Endothelial cell of umbilical vein (primary cell): ENCODE data around the gene SLC12A8. TPM values are rescaled to one million over a fixed set of nuclear protein-coding genes. Genes with fewer than 3 reads are reported as not detected.

Experiments used
- BruUV-seq: library from RNA; stranded (reverse); fragments of 400-500 nt; replicated peaks from 2 replicates; lab custom pipeline; 2021; lab: Mats Ljungman, UMichigan
- CTCF ChIA-PET: fragments of 300-600, 350-600 bp; sonication (Branson Sonifier 250); formaldehyde crosslinking; loops from one replicate; lab custom pipeline; 2021; ENCODE audit warnings: antibody characterized with exemption, inconsistent platforms; lab: Charles Lee
- POLR2A ChIA-PET: fragments of 300-600, 350-600 bp; sonication (Branson Sonifier 250); formaldehyde crosslinking; loops from one replicate; lab custom pipeline; 2021; ENCODE audit warnings: antibody characterized with exemption, inconsistent platforms; lab: Charles Lee
- DNase-seq: peaks from one replicate; pipeline ENCODE4 v3.0.0-alpha.2; 2011; ENCODE audit warnings: low read depth, low spot score
- FAIRE-seq: peaks from 2 replicates; lab custom pipeline; 2011; peaks lifted over from hg19 to GRCh38; lab: Jason Lieb, UNC
- H2AFZ ChIP-seq: 2 replicates; pipeline ENCODE4 v1.6.0; 2012; ENCODE audit warnings: low read depth, low read length, control low read depth, inconsistent platforms
- H3K27ac ChIP-seq: 2 replicates; pipeline ENCODE4 v1.5.1; 2011; ENCODE audit warnings: low read depth, mild to moderate bottlenecking, control low read depth, low read length, moderate library complexity; ENCODE audit not compliant: insufficient read depth
- H3K27me3 ChIP-seq, 2 experiments: 2 replicates each; pipeline versions ENCODE4 v1.6.0 to v1.6.1; 2011; ENCODE audit warnings: low read length in 2 of 2, mixed read lengths in 1 of 2; ENCODE audit not compliant: control insufficient read depth in 2 of 2, insufficient read depth in 2 of 2
- H3K36me3 ChIP-seq, 2 experiments: 2 replicates in 1 of 2; 3 replicates in 1 of 2; pipeline ENCODE4 v1.5.1; 2011; ENCODE audit warnings: low read length in 2 of 2, mild to moderate bottlenecking in 1 of 2, moderate library complexity in 1 of 2; ENCODE audit not compliant: control insufficient read depth in 2 of 2, insufficient read depth in 2 of 2; ENCODE audit errors: extremely low read depth in 1 of 2
- H3K4me1 ChIP-seq: 3 replicates; pipeline ENCODE4 v1.5.1; 2011; ENCODE audit warnings: mild to moderate bottlenecking, low read length; ENCODE audit not compliant: control insufficient read depth, insufficient read depth; ENCODE audit errors: extremely low read depth
- H3K4me2 ChIP-seq: 2 replicates; pipeline ENCODE4 v1.6.1; 2011; ENCODE audit warnings: low read length, control low read depth, mixed read lengths; ENCODE audit not compliant: insufficient read depth
- H3K4me3 ChIP-seq, 3 experiments: fragments of 200-600 bp in 1 of 3; sonication (generic), shearing (Covaris generic) in 1 of 3; replicated peaks in 1 of 3; 2 replicates each; pipeline ENCODE4 v1.5.1; 2011 to 2016; ENCODE audit warnings: control low read depth in 3 of 3, low read length in 3 of 3, mild to moderate bottlenecking in 2 of 3, inconsistent platforms in 1 of 3, low read depth in 1 of 3, moderate library complexity in 1 of 3; ENCODE audit not compliant: insufficient read depth in 1 of 3
- H3K79me2 ChIP-seq: 2 replicates; pipeline ENCODE4 v1.6.0; 2012; ENCODE audit warnings: low read length, inconsistent platforms; ENCODE audit not compliant: control insufficient read depth, insufficient read depth
- H3K9ac ChIP-seq: replicated peaks from 2 replicates; pipeline ENCODE3; 2011; ENCODE audit warnings: low read length, control low read depth; ENCODE audit not compliant: insufficient read depth; ENCODE audit errors: extremely low read depth
- H3K9me1 ChIP-seq: replicated peaks from 3 replicates; pipeline ENCODE4 v1.6.0; 2011; ENCODE audit warnings: mild to moderate bottlenecking, low read length; ENCODE audit not compliant: control insufficient read depth, insufficient read depth; ENCODE audit errors: extremely low read depth
- H3K9me3 ChIP-seq: replicated peaks from 2 replicates; pipeline ENCODE4 v1.5.1; 2012; ENCODE audit warnings: low read length, inconsistent platforms; ENCODE audit not compliant: control insufficient read depth, insufficient read depth
- H4K20me1 ChIP-seq: replicated peaks from 2 replicates; pipeline ENCODE3; 2011; ENCODE audit warnings: mild to moderate bottlenecking, low read length; ENCODE audit not compliant: control insufficient read depth, insufficient read depth; ENCODE audit errors: extremely low read depth
- CTCF ChIP-seq, 2 donors: IDR thresholded peaks; 1 replicate in 1 of 2; 2 replicates in 1 of 2; pipeline ENCODE4 v1.5.1; 2011; ENCODE audit warnings: low read length in 2 of 2, mild to moderate bottlenecking in 2 of 2, moderate library complexity in 2 of 2, control low read depth in 1 of 2, inconsistent platforms in 1 of 2, low read depth in 1 of 2; ENCODE audit not compliant: insufficient read depth in 1 of 2; ENCODE audit errors: extremely low read depth in 1 of 2
- FOS ChIP-seq: IDR thresholded peaks from 2 replicates; pipeline ENCODE4 v1.6.1; 2011; ENCODE audit warnings: mild to moderate bottlenecking, low read length, moderate library complexity, borderline replicate concordance; ENCODE audit not compliant: insufficient read depth
- GATA2 ChIP-seq: IDR thresholded peaks from 2 replicates; pipeline ENCODE4 v1.7.0; 2011; ENCODE audit warnings: low read depth, mild to moderate bottlenecking, moderate library complexity, mixed read lengths, low read length; ENCODE audit not compliant: insufficient read length, insufficient read depth
- JUN ChIP-seq: IDR thresholded peaks from 2 replicates; pipeline ENCODE4 v1.6.1; 2011; ENCODE audit warnings: borderline replicate concordance, low read depth; ENCODE audit not compliant: insufficient read length, insufficient read depth
- MAX ChIP-seq: IDR thresholded peaks from 2 replicates; pipeline ENCODE4 v1.6.1; 2011; ENCODE audit not compliant: insufficient read depth, insufficient read length
- POLR2A ChIP-seq: IDR thresholded peaks from 2 replicates; pipeline ENCODE4 v1.6.1; 2012; ENCODE audit warnings: low read depth, mild to moderate bottlenecking, control low read depth, low read length
- dilution Hi-C: fragments of 300-500 bp; cut with MboI; formaldehyde crosslinking; loops from one replicate; pipeline ENCODE4 v1.15.0; 2019; ENCODE audit warnings: low sequenced_read_pairs; ENCODE audit not compliant: extremely low pct_ligation_motif_present
- intact Hi-C: fragments of 100-400 bp; cut with micrococcal nuclease; formaldehyde crosslinking; loops from one replicate; pipeline ENCODE4 v1.10.0; 2022
- polyA plus RNA-seq, 4 experiments: library from polyadenylated mRNA; depleted of rRNA in 3 of 4; stranded (reverse) in 3 of 4; unstranded in 1 of 4; fragments of >200 nt; gene quantifications; 2 replicates each; pipeline versions ENCODE4 v1.2.1 to v1.2.3, GENCODE V29; 2011 to 2012; ENCODE audit warnings: missing spikeins in 1 of 4
- total RNA-seq: library from RNA; stranded (reverse); gene quantifications from 2 replicates; pipeline ENCODE4 v1.2.3, GENCODE V29; 2021

The SLC12A8 gene
- total and polyA plus RNA-seq, 2 donors (not counting 3 experiments of a cell fraction or from before 2014, with no cell fraction given) = 0.86 to 0.90 TPM

GRCh38 chr3:125231895-125232294 lies 19.3 kb upstream of the SLC12A8 start:
- no peaks in the 10 kb centered on the region for H3K9me1 ChIP-seq
- FAIRE-seq (peak; percentile 79), DNase-seq (peak; percentile 84)
- peak overlapping the region; percentile 43 for H3K9ac ChIP-seq
- H3K4me1 ChIP-seq = peaks cover 19% of the 10 kb centered on the region
- ChIA-PET CTCF (interaction anchor here (1.3 to 1.5 kb wide), 3 partner anchors 11 to 82 kb away, joined by 4 to 6 read pairs (median 5); no protein-coding TSS in a partner anchor), POLR2A (no interaction called here)
- H3K9me3 ChIP-seq = no peaks in the 10 kb centered on the region
- intact Hi-C loops = loop anchor here (5.0 kb wide), 1 partner anchor 145 kb away; the partner anchor contains the start of gene ZNF148
- TF ChIP-seq FOS = peak; percentile 58
- TF ChIP-seq JUN = peak; percentile 66
- peak; percentile 47 for TF ChIP-seq GATA2
- TF ChIP-seq CTCF (IDR thresholded peaks at IDR 0.05; ENCODE audit: extremely low read depth in 1 of 2, insufficient read depth in 1 of 2, low read depth in 1 of 2, low read length in 2 of 2) = no peak
- no peak for TF ChIP-seq MAX
- no peak for TF ChIP-seq POLR2A
- dilution Hi-C loops = no loop called here
- H3K27me3 ChIP-seq = no peaks in the 10 kb centered on the region
- H3K4me3 ChIP-seq = no peak overlapping the region
- no peaks in the 10 kb centered on the region for H3K79me2 ChIP-seq
- H3K4me2 ChIP-seq = peak overlapping the region; percentile 53
- H4K20me1 ChIP-seq = no peaks in the 10 kb centered on the region
- BruUV-seq = no TSS peak
- peak overlapping the region; percentile 74 for H3K27ac ChIP-seq
- H3K36me3 ChIP-seq = peaks cover 6 to 7% of the 10 kb centered on the region in 2 experiments
- no peak overlapping the region for H2AFZ ChIP-seq
